Superior temporal gyrus (tissue), 1 donor: Measurements from ENCODE around the gene CSNK2A2.

ENCODE experiments used
- DNase-seq: peaks from one replicate; pipeline ENCODE4 v3.0.0-alpha.2; 2016; ENCODE audit errors: extremely low spot score

CSNK2A2 gene

GRCh38 chr16:58110571-58111301 is 87.2 kb downstream of the CSNK2A2 start:
- no peak for DNase-seq

DNA sequence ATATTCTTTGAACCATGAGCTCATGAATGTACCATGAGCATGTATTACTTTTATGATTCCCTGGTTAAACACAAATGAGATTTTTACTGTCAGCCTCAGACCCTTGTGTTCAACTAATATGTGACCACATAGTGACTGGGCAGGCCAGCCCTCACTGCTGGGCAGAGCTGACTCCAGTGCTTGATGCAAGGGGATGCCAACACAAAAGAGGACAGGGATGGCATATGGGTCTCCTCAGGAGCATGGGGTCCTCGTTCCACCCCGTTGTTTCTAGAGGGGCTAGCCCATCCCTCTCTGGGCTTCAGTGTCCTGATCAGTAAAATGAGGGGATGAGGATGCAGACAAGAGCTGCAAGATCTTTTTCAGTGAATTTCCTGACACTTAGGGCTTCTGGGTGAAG is 88.0 kb downstream of the CSNK2A2 start:
- no peak for DNase-seq

GRCh38 chr16:58109330-58109729 is 88.6 kb downstream of the CSNK2A2 start:
- no peak for DNase-seq
